ENCODE results near the gene TRIM24.

TRIM24 gene

GRCh38 chr7:138573741-138574140 lies 113.7 kb downstream of the TRIM24 start:
- no peak for DNase-seq (ENCODE audit: low read depth in 1 of 2, low spot score in 1 of 2)

- no peak for DNase-seq (ENCODE audit: low read depth in 1 of 2, low spot score in 1 of 2)
Measured at GRCh38 chr7:138575897-138576428, 115.9 kb downstream of the TRIM24 start.

GRCh38 chr7:138579136-138579535 lies 119.1 kb downstream of the TRIM24 start:
- no peak for DNase-seq (ENCODE audit: low read depth in 1 of 2, low spot score in 1 of 2)

- no peak for DNase-seq (ENCODE audit: low read depth in 1 of 2, low spot score in 1 of 2)
Measured at GRCh38 chr7:138579671-138580070, 119.6 kb downstream of the TRIM24 start.

- DNase-seq (ENCODE audit: low read depth in 1 of 2, low spot score in 1 of 2), result no peak
Measured at GRCh38 chr7:138581065-138581464, 121.0 kb downstream of the TRIM24 start.

GRCh38 chr7:138584283-138584682 lies 124.2 kb downstream of the TRIM24 start:
- no peak for DNase-seq (ENCODE audit: low read depth in 1 of 2, low spot score in 1 of 2)

- DNase-seq (ENCODE audit: low read depth in 1 of 2, low spot score in 1 of 2), result no peak
Measured at GRCh38 chr7:138584696-138585095, 124.6 kb downstream of the TRIM24 start.

- no peak for DNase-seq (ENCODE audit: low read depth in 1 of 2, low spot score in 1 of 2)
Measured at GRCh38 chr7:138585283-138585993, 125.4 kb downstream of the TRIM24 start.

- DNase-seq (ENCODE audit: low read depth in 1 of 2, low spot score in 1 of 2), result no peak
Measured at GRCh38 chr7:138587485-138587884, 127.4 kb downstream of the TRIM24 start.

GRCh38 chr7:138588986-138589385 lies 128.9 kb downstream of the TRIM24 start:
- DNase-seq (ENCODE audit: low read depth in 1 of 2, low spot score in 1 of 2), result no peak

- DNase-seq (ENCODE audit: low read depth in 1 of 2, low spot score in 1 of 2), result no peak
Measured at GRCh38 chr7:138590154-138590553, 130.1 kb downstream of the TRIM24 start.

- no peak for DNase-seq (ENCODE audit: low read depth in 1 of 2, low spot score in 1 of 2)
Measured at GRCh38 chr7:138595454-138595853, 135.4 kb downstream of the TRIM24 start.

GRCh38 chr7:138602451-138602850 lies 142.4 kb downstream of the TRIM24 start:
- no peak for DNase-seq (ENCODE audit: low read depth in 1 of 2, low spot score in 1 of 2)

GRCh38 chr7:138603549-138604318 lies 143.7 kb downstream of the TRIM24 start:
- no peak for DNase-seq (ENCODE audit: low read depth in 1 of 2, low spot score in 1 of 2)

- DNase-seq (ENCODE audit: low read depth in 1 of 2, low spot score in 1 of 2), result no peak
Measured at GRCh38 chr7:138606236-138606635, 146.2 kb downstream of the TRIM24 start.

- no peak for DNase-seq (ENCODE audit: low read depth in 1 of 2, low spot score in 1 of 2)
Measured at GRCh38 chr7:138607216-138608126, 147.4 kb downstream of the TRIM24 start.

GRCh38 chr7:138608275-138608674 lies 148.2 kb downstream of the TRIM24 start:
- no peak for DNase-seq (ENCODE audit: low read depth in 1 of 2, low spot score in 1 of 2)

- DNase-seq (ENCODE audit: low read depth in 1 of 2, low spot score in 1 of 2), result no peak
Measured at GRCh38 chr7:138610671-138611170, 150.7 kb downstream of the TRIM24 start.

- DNase-seq (ENCODE audit: low read depth in 1 of 2, low spot score in 1 of 2), result no peak
Measured at GRCh38 chr7:138613630-138614029, 153.6 kb downstream of the TRIM24 start.

GRCh38 chr7:138616085-138616484 lies 156.0 kb downstream of the TRIM24 start:
- DNase-seq (ENCODE audit: low read depth in 1 of 2, low spot score in 1 of 2), result no peak

- no peak for DNase-seq (ENCODE audit: low read depth in 1 of 2, low spot score in 1 of 2)
Measured at GRCh38 chr7:138618506-138618905, 158.4 kb downstream of the TRIM24 start.
